GM13976 (cell line): ENCODE results near the gene ARHGAP9.
A peak's percentile ranks its signal among the peaks of the same experiment; 100 is the strongest.

ENCODE experiments used
- DNase-seq: peaks from one replicate; pipeline ENCODE4 v3.0.0; 2012; ENCODE audit warnings: low spot score
- in situ Hi-C: fragments of 300-500 bp; cut with MboI; formaldehyde crosslinking; loops from one replicate; pipeline ENCODE4 v1.12.0; 2022; ENCODE audit warnings: low sequenced_read_pairs, mixed read lengths, inconsistent platforms; ENCODE audit not compliant: unreplicated experiment
- TF ChIP-seq, protein P1 (sequence below): IDR thresholded peaks from 2 replicates; pipeline ENCODE4 v1.5.1; 2012; ENCODE audit warnings: borderline replicate concordance, mild to moderate bottlenecking; ENCODE audit not compliant: insufficient read depth; ENCODE audit errors: extremely low read depth, missing control alignments, control extremely low read depth

The ARHGAP9 gene

GRCh38 chr12:57481671-57482070, 2.0 kb upstream of the ARHGAP9 start:
- in situ Hi-C loops, result no loop called here
- TF ChIP-seq, protein P1, sequence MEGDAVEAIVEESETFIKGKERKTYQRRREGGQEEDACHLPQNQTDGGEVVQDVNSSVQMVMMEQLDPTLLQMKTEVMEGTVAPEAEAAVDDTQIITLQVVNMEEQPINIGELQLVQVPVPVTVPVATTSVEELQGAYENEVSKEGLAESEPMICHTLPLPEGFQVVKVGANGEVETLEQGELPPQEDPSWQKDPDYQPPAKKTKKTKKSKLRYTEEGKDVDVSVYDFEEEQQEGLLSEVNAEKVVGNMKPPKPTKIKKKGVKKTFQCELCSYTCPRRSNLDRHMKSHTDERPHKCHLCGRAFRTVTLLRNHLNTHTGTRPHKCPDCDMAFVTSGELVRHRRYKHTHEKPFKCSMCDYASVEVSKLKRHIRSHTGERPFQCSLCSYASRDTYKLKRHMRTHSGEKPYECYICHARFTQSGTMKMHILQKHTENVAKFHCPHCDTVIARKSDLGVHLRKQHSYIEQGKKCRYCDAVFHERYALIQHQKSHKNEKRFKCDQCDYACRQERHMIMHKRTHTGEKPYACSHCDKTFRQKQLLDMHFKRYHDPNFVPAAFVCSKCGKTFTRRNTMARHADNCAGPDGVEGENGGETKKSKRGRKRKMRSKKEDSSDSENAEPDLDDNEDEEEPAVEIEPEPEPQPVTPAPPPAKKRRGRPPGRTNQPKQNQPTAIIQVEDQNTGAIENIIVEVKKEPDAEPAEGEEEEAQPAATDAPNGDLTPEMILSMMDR, result no peak
- no peak for DNase-seq

DNA sequence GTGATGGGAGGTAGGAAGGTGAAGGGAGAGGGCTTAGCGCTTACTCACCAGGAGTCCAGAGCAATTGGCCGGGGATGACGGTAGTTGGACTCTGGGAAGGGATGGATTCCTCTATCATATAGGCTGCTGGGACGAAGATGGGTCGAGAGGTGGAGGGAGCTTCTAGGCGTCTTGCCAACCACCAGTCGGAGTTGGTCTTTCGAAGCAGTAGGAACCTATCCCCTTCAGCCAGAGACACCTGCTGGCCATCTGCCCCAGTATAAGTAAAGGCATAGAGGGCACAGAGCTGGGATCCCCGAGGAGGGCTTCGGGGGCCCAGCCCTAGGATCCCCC, 657 bp downstream of the ARHGAP9 start:
- no peak for DNase-seq
- in situ Hi-C loops, result no loop called here
- TF ChIP-seq, protein P1, result no peak

DNA sequence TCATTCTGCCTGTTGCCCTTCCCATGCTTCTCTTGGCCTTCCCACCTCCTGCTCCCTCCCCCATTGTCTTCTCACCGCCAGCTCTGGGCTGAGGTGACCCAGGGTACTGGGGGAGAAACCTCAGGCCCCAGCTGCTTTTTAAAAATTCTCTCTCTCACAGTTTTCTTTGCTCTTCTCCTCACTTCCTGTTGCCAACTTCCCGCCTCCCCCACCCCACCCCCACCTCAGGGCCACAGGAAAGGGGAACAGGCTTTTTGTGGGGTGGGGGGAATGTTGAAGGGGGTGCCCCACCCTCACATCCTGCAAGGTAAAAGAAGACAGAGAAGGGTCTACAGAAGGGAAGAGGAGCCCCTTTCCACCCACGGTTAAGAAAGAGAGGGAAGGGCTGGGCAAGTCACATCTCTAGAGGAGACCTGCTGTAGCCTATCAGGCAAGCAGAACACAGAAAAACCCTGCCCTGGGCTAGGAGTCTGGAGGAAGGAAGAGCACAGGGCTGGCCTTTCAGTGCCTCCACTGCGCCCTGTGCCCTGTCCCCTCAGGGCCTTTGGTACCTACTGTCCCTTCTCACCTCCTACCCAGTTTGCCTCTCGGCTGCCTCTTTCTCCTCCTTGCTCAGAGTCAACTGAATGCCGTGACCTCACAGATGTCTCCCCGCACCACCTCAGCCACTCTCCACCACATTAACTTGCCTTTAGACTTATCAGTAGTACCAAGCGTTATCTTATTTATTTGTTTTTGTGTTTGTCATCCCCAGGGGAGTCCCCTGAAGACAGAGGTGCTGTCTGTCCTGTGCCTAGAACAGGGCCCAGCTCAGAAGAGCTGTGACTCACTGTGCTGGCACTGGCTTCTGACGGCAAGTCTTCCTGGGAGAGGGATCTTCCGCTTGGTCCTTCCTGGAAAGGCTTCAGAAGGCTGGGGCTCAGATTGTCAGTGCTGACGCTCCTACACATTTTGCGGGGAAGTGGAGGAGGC, 1.7 kb downstream of the ARHGAP9 start:
- peak; percentile 67 for DNase-seq
- in situ Hi-C loops, result no loop called here

GRCh38 chr12:57476993-57477709, 2.5 kb downstream of the ARHGAP9 start:
- in situ Hi-C loops, result no loop called here
- DNase-seq, result no peak
- TF ChIP-seq, protein P1, result no peak

More for the DNA sequence above, 1.7 kb downstream of the ARHGAP9 start:
- TF ChIP-seq, protein P1, result no peak

GRCh38 chr12:57476162-57476992, 3.3 kb downstream of the ARHGAP9 start:
- DNase-seq, result peak; percentile 78
- in situ Hi-C loops, result no loop called here
- TF ChIP-seq, protein P1, result peak; percentile 85
